SK-N-SH treated with all-trans-retinoic acid at 6 μM for 48 hours (cell line): Measurements from ENCODE around the gene GALNT11.

Experiments used
- ARNTL ChIP-seq: fragments of 450-650 bp; formaldehyde crosslinking; IDR thresholded peaks from 2 replicates; pipeline ENCODE4 v1.5.0; 2020; ENCODE audit warnings: low read depth, mild to moderate bottlenecking, moderate library complexity, borderline replicate concordance
- BACH2 ChIP-seq: fragments of 250-450 bp; sonication (Bioruptor Pico); IDR thresholded peaks from 2 replicates; pipeline ENCODE4 v1.9.0; 2021; ENCODE audit warnings: mild to moderate bottlenecking, borderline replicate concordance
- GLIS3 ChIP-seq: fragments of 250-450 bp; sonication (Bioruptor Pico); IDR thresholded peaks from 2 replicates; pipeline ENCODE4 v1.5.0; 2020; ENCODE audit warnings: mild to moderate bottlenecking, moderate library complexity
- ISL1 ChIP-seq: fragments of 250-450 bp; sonication (Bioruptor Pico); IDR thresholded peaks from 2 replicates; pipeline ENCODE4 v2.1.2; 2022; ENCODE audit warnings: mild to moderate bottlenecking, moderate library complexity
- OSR1 ChIP-seq: fragments of 250-450 bp; sonication (Bioruptor Pico); IDR thresholded peaks from 2 replicates; pipeline ENCODE4 v1.8.0; 2022; ENCODE audit warnings: moderate library complexity, mild to moderate bottlenecking, inconsistent platforms
- PATZ1 ChIP-seq: fragments of 250-450 bp; sonication (Bioruptor Pico); IDR thresholded peaks from 2 replicates; pipeline ENCODE4 v1.8.0; 2020; ENCODE audit warnings: mild to moderate bottlenecking, moderate library complexity, borderline replicate concordance
- PPARA ChIP-seq: fragments of 250-450 bp; sonication (Bioruptor Pico); IDR thresholded peaks from 2 replicates; pipeline ENCODE4 v1.5.0; 2020; ENCODE audit warnings: mild to moderate bottlenecking, borderline replicate concordance
- ZFP3 ChIP-seq: fragments of 250-450 bp; sonication (Bioruptor Pico); IDR thresholded peaks from 2 replicates; pipeline ENCODE4 v1.5.0; 2020; ENCODE audit warnings: mild to moderate bottlenecking, moderate library complexity
- ZFP30 ChIP-seq: fragments of 450-650 bp; formaldehyde crosslinking; IDR thresholded peaks from 2 replicates; pipeline ENCODE4 v1.5.0; 2022; ENCODE audit warnings: mild to moderate bottlenecking, moderate library complexity
- ZNF565 ChIP-seq: fragments of 450-650 bp; formaldehyde crosslinking; conservative IDR thresholded peaks from 2 replicates; pipeline ENCODE4 v1.5.0; 2020; ENCODE audit warnings: low read depth, mild to moderate bottlenecking, moderate library complexity
- ZNF70 ChIP-seq: fragments of 450-650 bp; formaldehyde crosslinking; IDR thresholded peaks from 2 replicates; pipeline ENCODE4 v1.5.0; 2020; ENCODE audit warnings: mild to moderate bottlenecking, moderate library complexity
- ZNF8 ChIP-seq: fragments of 450-650 bp; formaldehyde crosslinking; IDR thresholded peaks from 2 replicates; pipeline ENCODE4 v1.5.0; 2020; ENCODE audit warnings: mild to moderate bottlenecking, moderate library complexity

GRCh38 chr7:152006336-152006735, 19.1 kb upstream of the GALNT11 start:
- TF ChIP-seq ZNF565 (CRISPR knock-in tag): no peak
- TF ChIP-seq ZNF70 (CRISPR knock-in tag): no peak
- TF ChIP-seq BACH2: no peak
- TF ChIP-seq PATZ1 (CRISPR knock-in tag): no peak
- no peak for TF ChIP-seq ISL1 (CRISPR knock-in tag)
- TF ChIP-seq OSR1 (CRISPR knock-in tag): no peak
- no peak for TF ChIP-seq ARNTL (CRISPR knock-in tag)
- TF ChIP-seq GLIS3 (CRISPR knock-in tag): no peak
- no peak for TF ChIP-seq PPARA (CRISPR knock-in tag)
- TF ChIP-seq ZFP3 (CRISPR knock-in tag): no peak
- TF ChIP-seq ZFP30 (CRISPR knock-in tag): no peak
- no peak for TF ChIP-seq ZNF8 (CRISPR knock-in tag)
